Panc1 (cell line): ENCODE data around the gene ZFHX3. TPM values are rescaled to one million over a fixed set of nuclear protein-coding genes. Genes with fewer than 3 reads are reported as not detected.

Experiments
- ATAC-seq: fragments of 200-7000 bp; cut with Tn5 transposase; 2 replicates; pipeline ENCODE4 v1.9.1; 2020; ENCODE audit warnings: mild to moderate bottlenecking, moderate library complexity
- BruUV-seq: library from RNA; stranded (reverse); fragments of 400-500 nt; replicated peaks from 2 replicates; lab custom pipeline; 2021; lab: Mats Ljungman, UMichigan
- CTCF ChIA-PET: fragments of 300-600 bp; sonication (Branson Sonifier 250); formaldehyde crosslinking; loops from one replicate; lab custom pipeline; 2022; ENCODE audit warnings: antibody characterized with exemption; lab: Charles Lee
- POLR2A ChIA-PET: fragments of 300-600 bp; sonication (Branson Sonifier 250); formaldehyde crosslinking; loops from one replicate; lab custom pipeline; 2022; ENCODE audit warnings: antibody characterized with exemption; lab: Charles Lee
- DNase-seq: peaks from one replicate; pipeline ENCODE4 v3.0.0-alpha.2; 2010; ENCODE audit warnings: low read depth, low spot score
- H3K27ac ChIP-seq: 2 replicates; pipeline ENCODE4 v1.5.1; 2011; ENCODE audit warnings: mild to moderate bottlenecking, low read length, inconsistent platforms
- H3K27me3 ChIP-seq: fragments of 200-500 bp; sonication (Bioruptor generic); 2 replicates; pipeline ENCODE4 v1.6.0; 2014; ENCODE audit warnings: low read length, inconsistent platforms; ENCODE audit not compliant: control insufficient read depth, insufficient read depth
- H3K36me3 ChIP-seq: fragments of 200-500 bp; sonication (Bioruptor generic); 2 replicates; pipeline ENCODE4 v1.5.1; 2014; ENCODE audit warnings: inconsistent platforms, mild to moderate bottlenecking, low read length, moderate library complexity; ENCODE audit not compliant: control insufficient read depth, insufficient read depth
- H3K4me1 ChIP-seq: 2 replicates; pipeline ENCODE4 v1.5.1; 2011; ENCODE audit warnings: inconsistent platforms, mild to moderate bottlenecking, low read length, moderate library complexity; ENCODE audit not compliant: control insufficient read depth, insufficient read depth
- H3K4me3 ChIP-seq, 2 experiments: 2 replicates each; pipeline ENCODE4 v1.5.1; 2011 to 2012; ENCODE audit warnings: low read depth in 2 of 2, low read length in 2 of 2, mild to moderate bottlenecking in 2 of 2, inconsistent platforms in 1 of 2, moderate library complexity in 1 of 2
- H3K9me3 ChIP-seq: fragments of 200-500 bp; sonication (Bioruptor generic); 2 replicates; pipeline ENCODE4 v1.5.1; 2014; ENCODE audit warnings: low read depth, mild to moderate bottlenecking, inconsistent platforms, low read length, moderate library complexity; ENCODE audit not compliant: control insufficient read depth, insufficient read depth
- CTCF ChIP-seq: fragments of 450-650 bp; IDR thresholded peaks from 2 replicates; pipeline ENCODE4 v1.5.1; 2017; ENCODE audit warnings: mild to moderate bottlenecking
- POLR2AphosphoS5 ChIP-seq: IDR thresholded peaks from 2 replicates; pipeline ENCODE4 v1.6.1; 2012; ENCODE audit warnings: mild to moderate bottlenecking, low read depth, low read length, moderate library complexity
- REST ChIP-seq, 2 experiments: IDR thresholded peaks; 2 replicates each; pipeline ENCODE4 v1.6.1; 2011 to 2012; ENCODE audit warnings: low read depth in 2 of 2, control low read depth in 1 of 2, low read length in 1 of 2, mild to moderate bottlenecking in 1 of 2, moderate library complexity in 1 of 2; ENCODE audit not compliant: insufficient read depth in 1 of 2
- SIN3A ChIP-seq: IDR thresholded peaks from 2 replicates; pipeline ENCODE4 v1.6.1; 2012; ENCODE audit warnings: low read depth, mild to moderate bottlenecking, low read length, moderate library complexity, borderline replicate concordance; ENCODE audit not compliant: insufficient read depth
- TCF7L2 ChIP-seq: IDR thresholded peaks from 2 replicates; pipeline ENCODE4 v1.6.1; 2011; ENCODE audit warnings: mild to moderate bottlenecking, low read depth, low read length, inconsistent platforms
- in situ Hi-C: cut with HindIII; loops from 2 replicates; pipeline ENCODE4 v1.10.0; 2016; ENCODE audit warnings: low sequenced_read_pairs, low pct_unique_long_range_greater_than_20kb
- intact Hi-C: fragments of 100-400 bp; cut with micrococcal nuclease; formaldehyde crosslinking; loops from one replicate; pipeline ENCODE4 v1.10.0; 2022; ENCODE audit not compliant: unreplicated experiment
- total RNA-seq: library from RNA; stranded (reverse); gene quantifications from one replicate; pipeline ENCODE4 v1.2.1, GENCODE V29; 2021; ENCODE audit not compliant: unreplicated experiment

ZFHX3 gene
- total RNA-seq, 1 experiment from 2014 or later = 7.1 TPM

- H3K27me3 ChIP-seq = no peaks in the 10 kb centered on the region
- no TSS peak for BruUV-seq
- POLR2A ChIA-PET = no interaction called here
- no peaks in the 10 kb centered on the region; the same call in 1 of the 2 replicates for H3K36me3 ChIP-seq
- no peak overlapping the region for H3K4me3 ChIP-seq
- H3K9me3 ChIP-seq = no peaks in the 10 kb centered on the region
- no peak overlapping the region for H3K27ac ChIP-seq
- DNase-seq (no peak), ATAC-seq (no peak)
- CTCF ChIA-PET = no interaction called here
- intact Hi-C loops (no loop called here), in situ Hi-C loops (no loop called here)
- TF ChIP-seq SIN3A = no peak
- TF ChIP-seq CTCF = no peak
- TF ChIP-seq POLR2AphosphoS5 = no peak
- TF ChIP-seq TCF7L2 = no peak
- no peak for TF ChIP-seq REST (IDR thresholded peaks at IDR 0.05; ENCODE audit: insufficient read depth in 1 of 2, low read depth in 2 of 2, low read length in 1 of 2)
- no peaks in the 10 kb centered on the region for H3K4me1 ChIP-seq
These were observed 249.7 kb downstream of the ZFHX3 start for GRCh38 chr16:72798264-72798663.

- Histone ChIP-seq H3K9me3 (no peaks in the 10 kb centered on the region), H3K4me3 (no peak overlapping the region), H3K27ac (no peak overlapping the region), H3K36me3 (no peaks in the 10 kb centered on the region; the same call in 1 of the 2 replicates), H3K27me3 (no peaks in the 10 kb centered on the region), H3K4me1 (no peaks in the 10 kb centered on the region)
- no peak for ATAC-seq
- in situ Hi-C loops (no loop called here), intact Hi-C loops (no loop called here)
- ChIA-PET POLR2A (no interaction called here), CTCF (interaction anchor here (0.8 kb wide), 1 partner anchor 113 kb away, joined by 4 read pairs; no protein-coding TSS in a partner anchor)
- BruUV-seq = no TSS peak
- TF ChIP-seq SIN3A (no peak), TCF7L2 (no peak), POLR2AphosphoS5 (no peak), CTCF (no peak), REST (IDR thresholded peaks at IDR 0.05; ENCODE audit: insufficient read depth in 1 of 2, low read depth in 2 of 2, low read length in 1 of 2) (no peak)
- no peak for DNase-seq
These were observed 250.3 kb downstream of the ZFHX3 start for GRCh38 chr16:72797621-72798020.
